BJ (cell line): Measurements from ENCODE around the gene SPTAN1. TPM values are rescaled to one million over a fixed set of nuclear protein-coding genes. Genes with fewer than 3 reads are reported as not detected.

ENCODE experiments used
- CTCF ChIA-PET: fragments of 350-600 bp; formaldehyde crosslinking; extraction: SDS; loops from one replicate; lab custom pipeline; 2021; ENCODE audit warnings: antibody characterized with exemption, inconsistent platforms; lab: Yijun Ruan, JAX
- POLR2A ChIA-PET: fragments of 300-600 bp; sonication (Branson Sonifier 250); formaldehyde crosslinking; extraction: SDS; loops from one replicate; lab custom pipeline; 2021; ENCODE audit warnings: antibody characterized with exemption; lab: Charles Lee
- DNase-seq: peaks from one replicate; pipeline ENCODE4 v3.0.0-alpha.2; 2011; ENCODE audit warnings: low read depth
- H3K27me3 ChIP-seq: 2 replicates; pipeline ENCODE4 v1.6.0; 2011; ENCODE audit warnings: low read length; ENCODE audit not compliant: control insufficient read depth, insufficient read depth
- H3K36me3 ChIP-seq: 2 replicates; pipeline ENCODE4 v1.5.1; 2011; ENCODE audit warnings: low read length; ENCODE audit not compliant: control insufficient read depth, insufficient read depth
- H3K4me3 ChIP-seq: 2 replicates; pipeline ENCODE4 v1.5.1; 2011; ENCODE audit warnings: low read depth, mild to moderate bottlenecking, control low read depth, low read length
- CTCF ChIP-seq: IDR thresholded peaks from 2 replicates; pipeline ENCODE4 v1.5.1; 2011; ENCODE audit warnings: low read depth, mild to moderate bottlenecking, control low read depth, inconsistent platforms, low read length, moderate library complexity; ENCODE audit not compliant: insufficient read depth
- polyA plus RNA-seq: library from polyadenylated mRNA; depleted of rRNA; stranded (reverse); fragments of >200 nt; gene quantifications from 2 replicates; pipeline ENCODE4 v1.2.3, GENCODE V29; 2011

SPTAN1 gene
- polyA plus RNA-seq, 1 experiment = 317 TPM

DNA sequence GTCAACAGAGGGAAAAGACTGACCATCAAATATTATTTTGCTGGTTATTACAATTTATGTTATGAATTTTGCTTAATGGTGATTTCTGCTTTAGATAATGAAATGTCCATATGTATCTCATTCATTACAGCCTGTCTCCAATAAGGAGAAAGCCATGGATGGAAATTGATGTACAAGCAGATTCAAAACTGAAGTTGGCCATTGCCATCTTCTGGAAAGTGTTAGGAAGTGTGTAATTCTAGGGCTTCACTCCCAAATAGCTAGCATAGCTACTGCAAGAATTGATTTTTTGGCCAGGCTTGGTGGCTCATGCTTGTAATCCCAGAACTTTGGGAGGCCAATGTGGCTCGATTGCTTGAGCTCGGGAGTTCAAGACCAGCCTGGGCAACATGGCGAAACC, 58.5 kb downstream of the SPTAN1 start:
- TF ChIP-seq CTCF = no peak
- CTCF ChIA-PET = interaction anchor here (1.5 kb wide), 1 partner anchor 36 kb away, joined by 3 read pairs; no protein-coding TSS in a partner anchor
- Histone ChIP-seq H3K36me3 (peaks cover 62% of the 10 kb centered on the region), H3K4me3 (no peak overlapping the region), H3K27me3 (no peaks in the 10 kb centered on the region)
- DNase-seq = no peak
- POLR2A ChIA-PET = no interaction called here

- POLR2A ChIA-PET = no interaction called here
- CTCF ChIA-PET = no interaction called here
Observed at GRCh38 chr9:128611600-128612394, 59.4 kb downstream of the SPTAN1 start.

GRCh38 chr9:128614728-128615127, 62.3 kb downstream of the SPTAN1 start:
- DNase-seq = no peak
- H3K36me3 ChIP-seq = peaks cover 64% of the 10 kb centered on the region

More at GRCh38 chr9:128611600-128612394, 59.4 kb downstream of the SPTAN1 start:
- H3K4me3 ChIP-seq = no peak overlapping the region
- no peak for DNase-seq
- no peak for TF ChIP-seq CTCF
- peaks cover 64% of the 10 kb centered on the region for H3K36me3 ChIP-seq
- no peaks in the 10 kb centered on the region for H3K27me3 ChIP-seq

DNA sequence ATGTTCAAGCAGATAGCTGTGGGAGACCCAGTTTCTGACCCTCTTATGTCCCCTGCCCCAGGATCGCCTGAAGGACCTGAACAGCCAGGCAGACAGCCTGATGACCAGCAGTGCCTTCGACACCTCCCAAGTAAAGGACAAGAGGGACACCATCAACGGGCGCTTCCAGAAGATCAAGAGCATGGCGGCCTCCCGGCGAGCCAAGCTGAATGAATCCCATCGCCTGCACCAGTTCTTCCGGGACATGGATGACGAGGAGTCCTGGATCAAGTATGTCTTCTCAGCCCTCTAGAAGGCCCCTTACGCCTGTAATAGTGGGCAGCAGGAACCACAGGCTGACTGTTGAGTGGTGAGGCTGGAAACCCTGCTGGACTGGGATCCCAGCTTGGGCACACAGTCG, 63.2 kb downstream of the SPTAN1 start:
- CTCF ChIA-PET = interaction anchor here (1.0 kb wide), 1 partner anchor 19 kb away, joined by 3 read pairs; no protein-coding TSS in a partner anchor
- no peaks in the 10 kb centered on the region for H3K27me3 ChIP-seq
- POLR2A ChIA-PET = interaction anchor here (0.7 kb wide), 1 partner anchor 27 kb away, joined by 3 read pairs; no protein-coding TSS in a partner anchor
- no peak for TF ChIP-seq CTCF
- peaks cover 67% of the 10 kb centered on the region for H3K36me3 ChIP-seq
- DNase-seq = no peak
- H3K4me3 ChIP-seq = no peak overlapping the region

More at GRCh38 chr9:128614728-128615127, 62.3 kb downstream of the SPTAN1 start:
- no peak for TF ChIP-seq CTCF
- Histone ChIP-seq H3K4me3 (no peak overlapping the region), H3K27me3 (no peaks in the 10 kb centered on the region)
- ChIA-PET CTCF (interaction anchor here (0.6 to 1.0 kb wide), 2 partner anchors 14 to 20 kb away, joined by 3 read pairs; no protein-coding TSS in a partner anchor), POLR2A (no interaction called here)

DNA sequence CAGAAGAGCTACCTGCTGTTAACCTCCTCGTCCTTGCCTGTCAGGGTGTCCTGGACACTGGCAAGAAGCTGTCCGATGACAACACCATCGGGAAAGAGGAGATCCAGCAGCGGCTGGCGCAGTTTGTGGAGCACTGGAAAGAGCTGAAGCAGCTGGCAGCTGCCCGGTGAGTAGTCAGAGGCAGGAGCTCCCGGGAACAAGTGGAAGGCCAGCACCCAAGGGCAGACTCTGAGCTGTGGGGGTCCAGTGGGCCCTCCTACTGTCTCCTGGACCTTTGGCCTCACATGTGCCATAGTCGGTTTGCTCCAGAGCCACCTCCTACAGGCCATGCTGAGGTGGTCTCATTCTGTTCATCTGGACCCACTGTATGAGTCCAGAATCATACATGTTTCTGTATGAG, 65.6 kb downstream of the SPTAN1 start:
- DNase-seq = no peak
- ChIA-PET CTCF (no interaction called here), POLR2A (no interaction called here)
- Histone ChIP-seq H3K4me3 (no peak overlapping the region), H3K27me3 (no peaks in the 10 kb centered on the region), H3K36me3 (peaks cover 61% of the 10 kb centered on the region)
- TF ChIP-seq CTCF = no peak
